ENCODE data around the gene SEMA3C. TPM values are rescaled to one million over a fixed set of nuclear protein-coding genes. Genes with fewer than 3 reads are reported as not detected.

The SEMA3C gene
- total RNA-seq, 6 donors from 2014 or later: 30.7 to 81.7 (median 50.1) TPM

DNA sequence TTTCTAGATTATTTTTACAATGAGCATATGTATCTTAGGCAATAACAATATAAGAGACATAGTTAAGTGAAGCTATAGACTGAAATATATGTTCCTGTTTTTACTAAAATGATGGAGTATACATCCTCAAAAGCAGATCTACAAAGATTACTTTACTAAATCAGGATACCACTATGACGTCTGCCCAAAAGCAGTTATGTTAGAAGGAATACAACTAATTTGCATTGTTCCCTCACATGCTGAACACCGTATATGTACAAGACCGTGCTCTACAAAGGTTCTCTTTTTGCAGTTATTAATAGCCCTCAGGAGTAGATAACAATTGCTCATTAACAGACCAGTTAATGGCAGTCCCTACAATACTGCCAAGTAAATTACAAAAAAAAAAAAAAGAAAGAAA is 143.0 kb downstream of the SEMA3C start:
- ATAC-seq (ENCODE audit: low FRiP score in 2 of 2): no peak

DNA sequence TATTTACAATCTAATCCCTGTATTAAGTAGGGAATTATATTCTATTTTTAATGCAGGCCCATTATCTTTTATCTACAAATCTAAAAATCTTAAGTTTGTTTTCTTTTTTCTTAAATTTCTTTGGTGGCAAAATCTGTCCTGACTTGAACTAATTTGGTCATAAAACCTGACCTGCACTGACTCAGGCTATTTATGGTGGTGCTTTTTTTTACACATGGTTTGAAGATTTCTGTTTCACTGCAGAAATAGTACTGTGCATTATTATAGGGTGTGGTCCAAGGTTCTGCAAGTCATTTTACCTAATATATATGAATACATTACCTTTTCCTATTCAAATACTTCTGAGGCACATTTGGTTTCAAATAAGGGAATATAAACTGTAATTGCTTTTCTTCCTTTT is 143.4 kb downstream of the SEMA3C start:
- TF ChIP-seq EP300 (IDR thresholded peaks at IDR 0.05) (no peak), POLR2A (IDR thresholded peaks at IDR 0.05) (no peak), POLR2AphosphoS5 (IDR thresholded peaks at IDR 0.05) (no peak)
- TF ChIP-seq, protein P1, sequence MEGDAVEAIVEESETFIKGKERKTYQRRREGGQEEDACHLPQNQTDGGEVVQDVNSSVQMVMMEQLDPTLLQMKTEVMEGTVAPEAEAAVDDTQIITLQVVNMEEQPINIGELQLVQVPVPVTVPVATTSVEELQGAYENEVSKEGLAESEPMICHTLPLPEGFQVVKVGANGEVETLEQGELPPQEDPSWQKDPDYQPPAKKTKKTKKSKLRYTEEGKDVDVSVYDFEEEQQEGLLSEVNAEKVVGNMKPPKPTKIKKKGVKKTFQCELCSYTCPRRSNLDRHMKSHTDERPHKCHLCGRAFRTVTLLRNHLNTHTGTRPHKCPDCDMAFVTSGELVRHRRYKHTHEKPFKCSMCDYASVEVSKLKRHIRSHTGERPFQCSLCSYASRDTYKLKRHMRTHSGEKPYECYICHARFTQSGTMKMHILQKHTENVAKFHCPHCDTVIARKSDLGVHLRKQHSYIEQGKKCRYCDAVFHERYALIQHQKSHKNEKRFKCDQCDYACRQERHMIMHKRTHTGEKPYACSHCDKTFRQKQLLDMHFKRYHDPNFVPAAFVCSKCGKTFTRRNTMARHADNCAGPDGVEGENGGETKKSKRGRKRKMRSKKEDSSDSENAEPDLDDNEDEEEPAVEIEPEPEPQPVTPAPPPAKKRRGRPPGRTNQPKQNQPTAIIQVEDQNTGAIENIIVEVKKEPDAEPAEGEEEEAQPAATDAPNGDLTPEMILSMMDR (IDR thresholded peaks at IDR 0.05): no peak
- Histone ChIP-seq H3K4me3 (no peak overlapping the region), H3K36me3 (no peaks in the 10 kb centered on the region), H3K9me3 (no peaks in the 10 kb centered on the region), H3K4me1 (peaks cover 1 to 19% (median 13%) of the 10 kb centered on the region in 4 donors), H3K27me3 (no peaks in the 10 kb centered on the region), H3K27ac (no peak overlapping the region)
- DNase-seq (no peak), ATAC-seq (ENCODE audit: low FRiP score in 2 of 2) (no peak)

More for the DNA sequence above, 143.0 kb downstream of the SEMA3C start:
- Histone ChIP-seq H3K27me3 (no peaks in the 10 kb centered on the region), H3K4me3 (no peak overlapping the region), H3K9me3 (no peaks in the 10 kb centered on the region), H3K4me1 (peaks cover 5 to 23% (median 15%) of the 10 kb centered on the region in 4 donors), H3K27ac (no peak overlapping the region), H3K36me3 (no peaks in the 10 kb centered on the region)
- DNase-seq: no peak
- WGBS, 2 donors: 73 to 79% methylated on average over 3 of the region's 3 CpGs
- TF ChIP-seq EP300 (IDR thresholded peaks at IDR 0.05) (no peak), POLR2A (IDR thresholded peaks at IDR 0.05) (no peak), POLR2AphosphoS5 (IDR thresholded peaks at IDR 0.05) (no peak)
- TF ChIP-seq, protein P1 (IDR thresholded peaks at IDR 0.05): no peak

DNA sequence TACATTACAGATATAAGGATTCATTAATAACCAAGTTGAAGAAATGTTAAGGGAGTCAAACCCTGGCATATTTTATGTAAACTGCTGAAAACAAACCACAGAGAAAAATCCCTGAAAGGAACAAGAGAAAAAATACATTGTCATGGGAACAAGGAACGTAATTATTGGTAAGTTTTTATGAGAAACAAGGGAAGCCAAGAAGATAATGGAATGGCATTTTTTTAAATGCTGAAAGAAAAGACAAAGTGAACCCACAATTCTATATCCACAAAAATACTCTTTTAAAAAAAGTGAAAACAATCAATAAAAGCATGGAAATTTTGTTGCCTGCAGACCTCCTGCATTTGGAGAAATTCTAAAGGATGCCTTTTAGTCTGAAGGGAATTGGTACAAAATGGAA is 144.0 kb downstream of the SEMA3C start:
- H3K27ac ChIP-seq: no peak overlapping the region
- H3K4me3 ChIP-seq: no peak overlapping the region
- no peak for DNase-seq
- TF ChIP-seq, protein P1 (IDR thresholded peaks at IDR 0.05): no peak
- TF ChIP-seq POLR2AphosphoS5 (IDR thresholded peaks at IDR 0.05) (no peak), POLR2A (IDR thresholded peaks at IDR 0.05) (no peak), EP300 (IDR thresholded peaks at IDR 0.05) (no peak)
- no peaks in the 10 kb centered on the region for H3K27me3 ChIP-seq
- H3K9me3 ChIP-seq: no peaks in the 10 kb centered on the region
- peaks cover 0 to 12% (median 11%) of the 10 kb centered on the region in 4 donors for H3K4me1 ChIP-seq
- 91 to 93% methylated on average over 1 of the region's 1 CpG for WGBS, 2 donors
- H3K36me3 ChIP-seq: no peaks in the 10 kb centered on the region
- no peak for ATAC-seq (ENCODE audit: low FRiP score in 2 of 2)

DNA sequence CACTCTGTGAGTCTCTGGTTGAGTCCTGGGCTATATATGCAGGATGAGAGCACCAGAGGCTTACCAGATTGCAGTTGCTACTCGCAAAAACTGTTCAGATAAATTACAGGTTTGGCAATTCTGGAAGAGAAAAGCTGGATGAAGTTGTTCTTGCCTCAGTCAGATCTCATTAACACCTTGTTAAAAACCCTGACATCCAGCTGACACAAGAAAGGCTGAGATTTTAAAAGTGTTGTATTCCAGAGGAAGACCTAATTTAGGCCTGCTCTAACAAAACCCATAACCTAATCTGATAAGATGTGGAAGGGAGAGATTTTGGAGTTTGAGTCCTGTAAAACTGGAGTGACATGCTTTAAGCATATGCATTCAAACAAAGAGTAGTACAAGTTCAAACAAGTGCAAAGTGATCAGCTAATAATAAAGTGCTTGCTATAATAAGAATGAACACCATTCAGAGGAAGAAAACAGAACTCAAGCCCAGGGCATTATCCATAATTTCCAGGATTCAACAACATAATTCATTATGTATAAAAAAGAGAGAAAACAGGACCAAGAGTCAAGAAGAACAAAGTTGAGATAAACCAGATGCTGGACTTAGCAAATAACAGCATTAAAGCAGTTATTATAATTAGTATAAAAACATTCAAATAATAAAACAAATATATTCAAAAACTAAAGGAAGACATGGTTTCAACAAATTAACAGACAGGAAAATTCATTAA is 144.9 kb downstream of the SEMA3C start:
- no peaks in the 10 kb centered on the region for H3K36me3 ChIP-seq
- H3K4me3 ChIP-seq: no peak overlapping the region
- peaks cover 0 to 12% (median 11%) of the 10 kb centered on the region in 4 donors for H3K4me1 ChIP-seq
- DNase-seq: no peak
- H3K27ac ChIP-seq: no peak overlapping the region
- H3K9me3 ChIP-seq: no peaks in the 10 kb centered on the region
- TF ChIP-seq EP300 (IDR thresholded peaks at IDR 0.05): no peak
- no peak for TF ChIP-seq POLR2AphosphoS5 (IDR thresholded peaks at IDR 0.05)
- TF ChIP-seq, protein P1 (IDR thresholded peaks at IDR 0.05): no peak
- no peak for TF ChIP-seq POLR2A (IDR thresholded peaks at IDR 0.05)
- H3K27me3 ChIP-seq: no peaks in the 10 kb centered on the region
- WGBS, 2 donors: 92 to 97% methylated on average over 1 of the region's 1 CpG
- ATAC-seq (ENCODE audit: low FRiP score in 2 of 2): no peak

Data from upper lobe of left lung (tissue), 6 donors.